Astrocyte (in vitro differentiated cells and primary cell): Measurements from ENCODE around the gene NLRP10. TPM values are rescaled to one million over a fixed set of nuclear protein-coding genes. Genes with fewer than 3 reads are reported as not detected.
A peak's percentile ranks its signal among the peaks of the same experiment; 100 is the strongest.

Source experiments
- DNase-seq: peaks from one replicate; pipeline ENCODE4 v3.0.0-alpha.2; 2010; ENCODE audit warnings: low read depth
- FAIRE-seq: peaks from 2 replicates; lab custom pipeline; 2011; peaks lifted over from hg19 to GRCh38; lab: Jason Lieb, UNC
- H2AFZ ChIP-seq: 2 replicates; pipeline ENCODE4 v1.6.0; 2012; ENCODE audit warnings: low read depth, low read length, inconsistent platforms
- H3K27ac ChIP-seq: 2 replicates; pipeline ENCODE4 v1.5.1; 2011; ENCODE audit warnings: low read depth, low read length, inconsistent platforms
- H3K27me3 ChIP-seq: 2 replicates; pipeline ENCODE4 v1.6.0; 2011; ENCODE audit warnings: low read length, inconsistent platforms; ENCODE audit not compliant: insufficient read depth
- H3K36me3 ChIP-seq: 2 replicates; pipeline ENCODE4 v1.5.1; 2011; ENCODE audit warnings: low read length, inconsistent platforms; ENCODE audit not compliant: insufficient read depth
- H3K4me1 ChIP-seq: 2 replicates; pipeline ENCODE4 v1.5.1; 2011; ENCODE audit warnings: low read length, inconsistent platforms; ENCODE audit not compliant: insufficient read depth
- H3K4me2 ChIP-seq: 2 replicates; pipeline ENCODE4 v1.6.0; 2012; ENCODE audit warnings: low read length, inconsistent platforms
- H3K4me3 ChIP-seq: 2 replicates; pipeline ENCODE4 v1.5.1; 2011; ENCODE audit warnings: low read depth, mild to moderate bottlenecking, low read length, inconsistent platforms; ENCODE audit not compliant: insufficient read depth
- H3K79me2 ChIP-seq: 2 replicates; pipeline ENCODE4 v1.6.0; 2012; ENCODE audit warnings: mild to moderate bottlenecking, low read length, inconsistent platforms; ENCODE audit not compliant: insufficient read depth
- H3K9ac ChIP-seq: 2 replicates; pipeline ENCODE4 v1.6.0; 2012; ENCODE audit warnings: mild to moderate bottlenecking, low read length, inconsistent platforms
- H3K9me3 ChIP-seq: 2 replicates; pipeline ENCODE4 v1.5.1; 2012; ENCODE audit warnings: low read depth, mild to moderate bottlenecking, low read length, inconsistent platforms; ENCODE audit not compliant: insufficient read depth
- H4K20me1 ChIP-seq: 2 replicates; pipeline ENCODE4 v1.6.0; 2012; ENCODE audit warnings: low read length, inconsistent platforms; ENCODE audit not compliant: insufficient read depth
- H3K27ac Mint-ChIP-seq: one replicate; pipeline ENCODE4 v1.8.0; 2021; ENCODE audit warnings: mild to moderate bottlenecking, mixed read lengths; ENCODE audit not compliant: unreplicated experiment
- H3K27me3 Mint-ChIP-seq: one replicate; pipeline ENCODE4 v1.8.0; 2021; ENCODE audit warnings: low read depth, mixed read lengths; ENCODE audit not compliant: unreplicated experiment
- H3K36me3 Mint-ChIP-seq: one replicate; pipeline ENCODE4 v1.8.0; 2021; ENCODE audit warnings: low read depth, mixed read lengths; ENCODE audit not compliant: unreplicated experiment
- H3K4me1 Mint-ChIP-seq: one replicate; pipeline ENCODE4 v1.8.0; 2021; ENCODE audit warnings: low read depth, mixed read lengths; ENCODE audit not compliant: unreplicated experiment
- H3K4me3 Mint-ChIP-seq: one replicate; pipeline ENCODE4 v1.8.0; 2021; ENCODE audit warnings: mild to moderate bottlenecking, moderate library complexity, mixed read lengths; ENCODE audit not compliant: unreplicated experiment
- H3K9me3 Mint-ChIP-seq: one replicate; pipeline ENCODE4 v1.8.0; 2021; ENCODE audit warnings: mild to moderate bottlenecking, mixed read lengths; ENCODE audit not compliant: unreplicated experiment
- EZH2 ChIP-seq: IDR thresholded peaks from 2 replicates; pipeline ENCODE4 v1.6.1; 2012; ENCODE audit warnings: mild to moderate bottlenecking, low read length, inconsistent platforms; ENCODE audit not compliant: insufficient read depth
- total RNA-seq: library from RNA; stranded (reverse); gene quantifications from 2 replicates; pipeline ENCODE4 v1.2.1, GENCODE V29; 2021
- TF ChIP-seq, protein P1 (sequence below): IDR thresholded peaks from 2 replicates; pipeline ENCODE4 v1.5.1; 2011; ENCODE audit warnings: low read depth, mild to moderate bottlenecking, inconsistent platforms, low read length, moderate library complexity; ENCODE audit not compliant: insufficient read depth

NLRP10 gene
- total RNA-seq, 1 donor from 2014 or later: 3.1 TPM

GRCh38 chr11:7969756-7970646, 4.8 kb upstream of the NLRP10 start:
- Histone ChIP-seq H3K27me3 (no peaks in the 10 kb centered on the region), H3K4me3 (no peak overlapping the region), H3K9me3 (no peaks in the 10 kb centered on the region), H3K27ac (no peak overlapping the region), H3K79me2 (no peaks in the 10 kb centered on the region), H4K20me1 (no peaks in the 10 kb centered on the region), H3K4me1 (peaks cover 10% of the 10 kb centered on the region), H3K4me2 (no peak overlapping the region), H3K9ac (no peak overlapping the region), H3K36me3 (no peaks in the 10 kb centered on the region), H2AFZ (no peak overlapping the region)
- Mint-ChIP-seq H3K9me3 (peaks cover 3% of the 10 kb centered on the region), H3K4me1 (peaks cover 46% of the 10 kb centered on the region), H3K4me3 (no peak overlapping the region), H3K27me3 (no peaks in the 10 kb centered on the region), H3K27ac (peak overlapping the region; percentile 83), H3K36me3 (no peaks in the 10 kb centered on the region)
- peak; percentile 53 for DNase-seq
- no peak for FAIRE-seq
- TF ChIP-seq, protein P1, sequence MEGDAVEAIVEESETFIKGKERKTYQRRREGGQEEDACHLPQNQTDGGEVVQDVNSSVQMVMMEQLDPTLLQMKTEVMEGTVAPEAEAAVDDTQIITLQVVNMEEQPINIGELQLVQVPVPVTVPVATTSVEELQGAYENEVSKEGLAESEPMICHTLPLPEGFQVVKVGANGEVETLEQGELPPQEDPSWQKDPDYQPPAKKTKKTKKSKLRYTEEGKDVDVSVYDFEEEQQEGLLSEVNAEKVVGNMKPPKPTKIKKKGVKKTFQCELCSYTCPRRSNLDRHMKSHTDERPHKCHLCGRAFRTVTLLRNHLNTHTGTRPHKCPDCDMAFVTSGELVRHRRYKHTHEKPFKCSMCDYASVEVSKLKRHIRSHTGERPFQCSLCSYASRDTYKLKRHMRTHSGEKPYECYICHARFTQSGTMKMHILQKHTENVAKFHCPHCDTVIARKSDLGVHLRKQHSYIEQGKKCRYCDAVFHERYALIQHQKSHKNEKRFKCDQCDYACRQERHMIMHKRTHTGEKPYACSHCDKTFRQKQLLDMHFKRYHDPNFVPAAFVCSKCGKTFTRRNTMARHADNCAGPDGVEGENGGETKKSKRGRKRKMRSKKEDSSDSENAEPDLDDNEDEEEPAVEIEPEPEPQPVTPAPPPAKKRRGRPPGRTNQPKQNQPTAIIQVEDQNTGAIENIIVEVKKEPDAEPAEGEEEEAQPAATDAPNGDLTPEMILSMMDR: no peak
- TF ChIP-seq EZH2: no peak

- H3K4me3 Mint-ChIP-seq: no peak overlapping the region
- no peak for TF ChIP-seq EZH2
- TF ChIP-seq, protein P1: no peak
- H3K4me1 Mint-ChIP-seq: peaks cover 47% of the 10 kb centered on the region
Measured at GRCh38 chr11:7968686-7969085, 3.4 kb upstream of the NLRP10 start.

GRCh38 chr11:7967826-7968225, 2.6 kb upstream of the NLRP10 start:
- no peaks in the 10 kb centered on the region for H3K36me3 ChIP-seq
- TF ChIP-seq, protein P1: no peak
- TF ChIP-seq EZH2: no peak
- no peaks in the 10 kb centered on the region for H3K36me3 Mint-ChIP-seq
- no peaks in the 10 kb centered on the region for H4K20me1 ChIP-seq
- no peaks in the 10 kb centered on the region for H3K27me3 Mint-ChIP-seq
- H2AFZ ChIP-seq: no peak overlapping the region
- H3K9ac ChIP-seq: no peak overlapping the region
- peaks cover 47% of the 10 kb centered on the region for H3K4me1 Mint-ChIP-seq
- H3K4me3 Mint-ChIP-seq: no peak overlapping the region
- DNase-seq: no peak
- H3K27ac ChIP-seq: no peak overlapping the region
- H3K27ac Mint-ChIP-seq: peak overlapping the region; percentile 8
- H3K9me3 ChIP-seq: no peaks in the 10 kb centered on the region
- H3K9me3 Mint-ChIP-seq: peaks cover 3% of the 10 kb centered on the region
- no peak overlapping the region for H3K4me3 ChIP-seq
- peaks cover 13% of the 10 kb centered on the region for H3K4me1 ChIP-seq
- no peak for FAIRE-seq
- no peaks in the 10 kb centered on the region for H3K27me3 ChIP-seq
- no peaks in the 10 kb centered on the region for H3K79me2 ChIP-seq
- H3K4me2 ChIP-seq: no peak overlapping the region

More at GRCh38 chr11:7968686-7969085, 3.4 kb upstream of the NLRP10 start:
- FAIRE-seq (no peak), DNase-seq (peak; percentile 60)
- Histone ChIP-seq H3K36me3 (no peaks in the 10 kb centered on the region), H3K27me3 (no peaks in the 10 kb centered on the region), H3K4me2 (no peak overlapping the region), H3K9me3 (no peaks in the 10 kb centered on the region), H3K27ac (no peak overlapping the region), H2AFZ (no peak overlapping the region), H3K4me1 (peaks cover 13% of the 10 kb centered on the region), H3K9ac (no peak overlapping the region), H3K79me2 (no peaks in the 10 kb centered on the region), H4K20me1 (no peaks in the 10 kb centered on the region), H3K4me3 (no peak overlapping the region)
- Mint-ChIP-seq H3K9me3 (peaks cover 3% of the 10 kb centered on the region), H3K36me3 (no peaks in the 10 kb centered on the region), H3K27ac (peak overlapping the region; percentile 75), H3K27me3 (no peaks in the 10 kb centered on the region)
